Fibroblast of lung (primary cell): ENCODE results near the gene GPM6B.

Experiments used
- EZH2 ChIP-seq: IDR thresholded peaks from 2 replicates; pipeline ENCODE4 v1.5.1; 2012; ENCODE audit warnings: low read length, control low read depth, mild to moderate bottlenecking; ENCODE audit errors: missing control alignments
- TF ChIP-seq, protein P1 (sequence below), 2 donors: IDR thresholded peaks in 1 of 2; conservative IDR thresholded peaks in 1 of 2; 1 replicate in 1 of 2; 2 replicates in 1 of 2; pipeline ENCODE4 v1.5.1; 2011 to 2012; ENCODE audit warnings: low read length in 2 of 2, control low read depth in 1 of 2, inconsistent platforms in 1 of 2, low read depth in 1 of 2, mild to moderate bottlenecking in 1 of 2

DNA sequence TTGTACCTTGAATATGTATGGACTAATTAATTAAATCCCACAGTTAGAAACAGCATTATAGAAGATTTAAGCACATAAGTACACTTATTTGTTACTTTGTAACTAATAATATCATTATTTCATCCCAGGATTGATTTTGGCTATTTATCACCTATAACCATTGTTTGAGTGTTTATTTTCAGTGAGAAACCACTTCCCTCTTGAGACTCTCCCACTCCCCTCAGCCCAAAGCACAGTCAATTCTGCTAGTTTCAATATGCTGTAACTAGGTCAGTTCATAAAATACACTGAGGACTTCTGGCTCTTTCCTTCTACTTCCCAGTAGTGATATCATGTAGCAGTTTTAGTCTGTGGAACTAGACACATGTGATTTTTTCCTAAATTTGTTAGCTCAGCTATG lies 66.1 kb downstream of the GPM6B start:
- TF ChIP-seq, protein P1, sequence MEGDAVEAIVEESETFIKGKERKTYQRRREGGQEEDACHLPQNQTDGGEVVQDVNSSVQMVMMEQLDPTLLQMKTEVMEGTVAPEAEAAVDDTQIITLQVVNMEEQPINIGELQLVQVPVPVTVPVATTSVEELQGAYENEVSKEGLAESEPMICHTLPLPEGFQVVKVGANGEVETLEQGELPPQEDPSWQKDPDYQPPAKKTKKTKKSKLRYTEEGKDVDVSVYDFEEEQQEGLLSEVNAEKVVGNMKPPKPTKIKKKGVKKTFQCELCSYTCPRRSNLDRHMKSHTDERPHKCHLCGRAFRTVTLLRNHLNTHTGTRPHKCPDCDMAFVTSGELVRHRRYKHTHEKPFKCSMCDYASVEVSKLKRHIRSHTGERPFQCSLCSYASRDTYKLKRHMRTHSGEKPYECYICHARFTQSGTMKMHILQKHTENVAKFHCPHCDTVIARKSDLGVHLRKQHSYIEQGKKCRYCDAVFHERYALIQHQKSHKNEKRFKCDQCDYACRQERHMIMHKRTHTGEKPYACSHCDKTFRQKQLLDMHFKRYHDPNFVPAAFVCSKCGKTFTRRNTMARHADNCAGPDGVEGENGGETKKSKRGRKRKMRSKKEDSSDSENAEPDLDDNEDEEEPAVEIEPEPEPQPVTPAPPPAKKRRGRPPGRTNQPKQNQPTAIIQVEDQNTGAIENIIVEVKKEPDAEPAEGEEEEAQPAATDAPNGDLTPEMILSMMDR (conservative IDR thresholded peaks at IDR 0.05 in 1 of 2, IDR thresholded peaks at IDR 0.05 in 1 of 2; ENCODE audit: low read depth in 1 of 2, low read length in 2 of 2), result no peak
- no peak for TF ChIP-seq EZH2
